Activated CD8-positive, alpha-beta T cell treated with anti-CD3 and anti-CD28 coated beads, Interleukin-2, amount 10 ng/mL, durations not matched to agents 7 days and 5 days (primary cell): Measurements from ENCODE around the gene CLHC1. TPM values are rescaled to one million over a fixed set of nuclear protein-coding genes. Genes with fewer than 3 reads are reported as not detected.
"Not testable (repeated sequence)": the region's sequence is repeated elsewhere in the genome, so short reads cannot be mapped to it uniquely, and the experiment has no call there.

Source experiments
- ATAC-seq: fragments of 150-1000 bp; cut with Tn5 transposase; one replicate; pipeline ENCODE4 v1.10.0; 2021; ENCODE audit warnings: moderate library complexity
- CTCF ChIA-PET: fragments of 350-600 bp; sonication (Branson Sonifier 250); formaldehyde crosslinking; loops from one replicate; lab custom pipeline; 2021; ENCODE audit warnings: antibody characterized with exemption; lab: Charles Lee
- POLR2A ChIA-PET: fragments of 350-600 bp; sonication (Branson Sonifier 250); formaldehyde crosslinking; loops from one replicate; lab custom pipeline; 2021; ENCODE audit warnings: antibody characterized with exemption; lab: Charles Lee
- DNase-seq: peaks from one replicate; pipeline ENCODE4 v3.0.0-alpha.2; 2020
- H3K27ac Mint-ChIP-seq: one replicate; pipeline ENCODE4 v1.8.0; 2021; ENCODE audit warnings: mild to moderate bottlenecking, mixed read lengths
- H3K27me3 Mint-ChIP-seq: one replicate; pipeline ENCODE4 v1.8.0; 2021; ENCODE audit warnings: low read depth, mixed read lengths
- H3K36me3 Mint-ChIP-seq: one replicate; pipeline ENCODE4 v1.8.0; 2021; ENCODE audit warnings: low read depth, mixed read lengths
- H3K4me1 Mint-ChIP-seq: one replicate; pipeline ENCODE4 v1.8.0; 2021; ENCODE audit warnings: low read depth, mixed read lengths
- H3K4me3 Mint-ChIP-seq: one replicate; pipeline ENCODE4 v1.8.0; 2021; ENCODE audit warnings: mild to moderate bottlenecking, mixed read lengths
- H3K9me3 Mint-ChIP-seq: one replicate; pipeline ENCODE4 v1.8.0; 2022; ENCODE audit warnings: mixed read lengths; ENCODE audit not compliant: insufficient read depth
- total RNA-seq, 2 experiments: library from RNA; stranded (reverse); gene quantifications; one replicate each; pipeline ENCODE4 v1.2.3, GENCODE V29; 2021

The CLHC1 gene
- total RNA-seq, 2 experiments from 2014 or later, result 6.3 to 8.5 TPM

DNA sequence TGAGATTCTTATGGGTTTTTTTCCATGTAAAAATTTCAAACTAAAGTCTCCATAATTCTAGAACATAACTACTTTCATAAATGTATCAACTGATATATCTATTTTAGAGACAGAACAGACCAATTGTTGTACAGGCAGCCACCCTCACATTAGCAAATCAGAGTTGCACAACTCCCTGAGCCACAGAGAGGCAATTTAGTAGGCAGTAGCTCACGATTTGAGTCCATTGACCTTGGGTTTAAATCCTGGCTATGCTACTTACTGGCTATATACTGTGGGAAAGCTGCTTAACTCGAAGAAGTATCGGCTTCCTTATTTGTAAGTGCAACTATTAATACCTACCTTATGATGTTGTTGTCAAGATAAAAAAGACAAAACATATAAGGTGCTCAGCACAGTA lies 20.7 kb upstream of the CLHC1 start:
- no peak for DNase-seq
- no peaks in the 10 kb centered on the region for H3K9me3 Mint-ChIP-seq
- H3K4me1 Mint-ChIP-seq, result no peaks in the 10 kb centered on the region
- POLR2A ChIA-PET, result no interaction called here
- H3K27ac Mint-ChIP-seq, result no peak overlapping the region
- peaks cover 37% of the 10 kb centered on the region for H3K36me3 Mint-ChIP-seq
- ATAC-seq, result no peak
- no peak overlapping the region for H3K4me3 Mint-ChIP-seq
- H3K27me3 Mint-ChIP-seq, result no peaks in the 10 kb centered on the region
- CTCF ChIA-PET, result no interaction called here

DNA sequence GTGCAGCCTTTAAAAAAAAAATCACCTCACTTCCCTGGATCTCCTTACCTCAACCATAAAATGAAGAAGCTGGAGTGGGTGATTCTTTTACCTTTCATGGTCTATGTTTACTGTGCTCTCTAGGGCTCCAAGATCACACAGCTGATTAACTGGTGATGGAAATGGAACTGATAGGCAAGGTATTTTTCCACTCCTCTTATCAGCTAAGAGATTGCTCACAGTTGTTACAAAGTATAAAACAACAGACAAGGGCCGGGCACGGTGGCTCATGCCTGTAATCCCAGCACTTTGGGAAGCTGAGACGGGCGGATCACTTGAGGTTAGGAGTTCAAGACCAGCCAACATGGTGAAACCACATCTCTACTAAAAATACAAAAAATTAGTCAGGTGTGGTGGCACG lies 14.9 kb upstream of the CLHC1 start:
- H3K9me3 Mint-ChIP-seq, result no peaks in the 10 kb centered on the region
- POLR2A ChIA-PET, result no interaction called here
- CTCF ChIA-PET, result no interaction called here

DNA sequence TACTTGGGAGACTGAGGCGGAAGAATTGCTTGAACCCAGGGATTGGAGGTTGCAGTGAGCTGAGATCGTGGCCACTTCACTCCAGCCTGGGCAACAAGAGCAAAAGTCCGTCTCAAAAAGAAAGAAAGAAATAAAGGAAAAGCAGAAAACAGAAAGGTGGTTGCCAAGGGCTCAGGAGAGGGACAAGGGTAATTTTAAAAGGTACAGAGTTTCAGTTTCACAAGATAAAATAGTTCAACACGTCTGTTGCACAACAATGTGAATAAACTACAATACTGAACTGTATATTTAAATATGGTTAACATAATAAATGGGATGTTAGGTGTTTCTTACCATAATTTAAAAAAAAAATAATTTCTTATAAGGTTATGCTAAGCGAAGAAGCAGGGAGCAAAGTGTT lies 13.3 kb upstream of the CLHC1 start:
- no peak overlapping the region for H3K27ac Mint-ChIP-seq
- DNase-seq (no peak), ATAC-seq (no peak)
- H3K4me1 Mint-ChIP-seq, result no peaks in the 10 kb centered on the region
- no peak overlapping the region for H3K4me3 Mint-ChIP-seq
- peaks cover 36% of the 10 kb centered on the region for H3K36me3 Mint-ChIP-seq
- CTCF ChIA-PET, result no interaction called here
- no peaks in the 10 kb centered on the region for H3K9me3 Mint-ChIP-seq
- no peaks in the 10 kb centered on the region for H3K27me3 Mint-ChIP-seq
- POLR2A ChIA-PET, result no interaction called here

More for the DNA sequence above, 14.9 kb upstream of the CLHC1 start:
- Mint-ChIP-seq H3K4me3 (no peak overlapping the region), H3K27me3 (no peaks in the 10 kb centered on the region), H3K4me1 (no peaks in the 10 kb centered on the region), H3K27ac (no peak overlapping the region), H3K36me3 (peaks cover 38% of the 10 kb centered on the region)
- no peak for ATAC-seq
- DNase-seq, result no peak

DNA sequence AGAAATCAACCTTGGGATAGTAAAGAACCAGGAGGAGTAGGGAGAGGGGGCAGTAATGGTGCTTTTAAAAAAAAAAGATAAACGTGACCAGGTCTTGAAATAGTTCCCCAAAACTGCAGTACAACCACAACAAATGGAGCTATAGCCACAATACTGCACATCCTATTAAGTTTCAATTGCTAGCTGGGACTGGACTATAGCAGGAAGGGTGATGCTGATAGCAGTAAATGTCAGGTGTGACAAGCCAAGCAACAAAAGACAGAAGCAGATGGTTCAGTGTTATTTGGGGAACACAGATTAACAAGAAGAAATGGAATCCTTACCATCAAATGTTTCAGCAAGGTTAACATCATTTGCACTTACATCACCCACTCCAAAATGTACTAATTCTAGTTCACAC lies 10.5 kb upstream of the CLHC1 start:
- ATAC-seq, result no peak
- H3K27ac Mint-ChIP-seq, result no peak overlapping the region
- H3K27me3 Mint-ChIP-seq, result no peaks in the 10 kb centered on the region
- ChIA-PET CTCF (no interaction called here), POLR2A (interaction anchor here (1.0 kb wide), 1 partner anchor 10 kb away, joined by 3 read pairs; the partner anchor contains the start of genes CLHC1 and RPS27A)
- H3K9me3 Mint-ChIP-seq, result no peaks in the 10 kb centered on the region
- no peak for DNase-seq
- H3K4me3 Mint-ChIP-seq, result no peak overlapping the region
- peaks cover 37% of the 10 kb centered on the region for H3K36me3 Mint-ChIP-seq
- peaks cover 6% of the 10 kb centered on the region for H3K4me1 Mint-ChIP-seq

DNA sequence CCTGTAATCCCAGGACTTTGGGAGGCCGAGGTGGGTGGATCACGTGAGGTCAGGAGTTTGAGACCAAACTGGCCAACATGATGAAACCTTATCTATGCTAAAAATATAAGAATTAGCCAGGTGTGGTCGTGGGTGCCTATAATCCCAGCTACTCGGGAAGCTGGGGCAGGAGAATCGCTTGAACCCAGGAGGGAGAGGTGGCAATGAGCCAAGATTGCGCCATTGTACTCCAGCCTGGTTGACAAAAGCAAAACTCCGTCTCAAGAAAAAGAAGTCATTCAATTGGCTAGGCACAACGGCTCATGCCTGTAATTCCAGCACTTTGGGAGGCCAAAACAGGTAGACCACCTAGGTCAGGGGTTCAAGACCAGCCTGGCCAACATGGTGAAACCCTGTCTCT lies 9.5 kb upstream of the CLHC1 start:
- H3K9me3 Mint-ChIP-seq, H3K27ac Mint-ChIP-seq, CTCF ChIA-PET, H3K4me3 Mint-ChIP-seq, POLR2A ChIA-PET, H3K27me3 Mint-ChIP-seq, DNase-seq, H3K4me1 Mint-ChIP-seq, ATAC-seq: not testable (repeated sequence)
- peaks cover 35% of the 10 kb centered on the region for H3K36me3 Mint-ChIP-seq

DNA sequence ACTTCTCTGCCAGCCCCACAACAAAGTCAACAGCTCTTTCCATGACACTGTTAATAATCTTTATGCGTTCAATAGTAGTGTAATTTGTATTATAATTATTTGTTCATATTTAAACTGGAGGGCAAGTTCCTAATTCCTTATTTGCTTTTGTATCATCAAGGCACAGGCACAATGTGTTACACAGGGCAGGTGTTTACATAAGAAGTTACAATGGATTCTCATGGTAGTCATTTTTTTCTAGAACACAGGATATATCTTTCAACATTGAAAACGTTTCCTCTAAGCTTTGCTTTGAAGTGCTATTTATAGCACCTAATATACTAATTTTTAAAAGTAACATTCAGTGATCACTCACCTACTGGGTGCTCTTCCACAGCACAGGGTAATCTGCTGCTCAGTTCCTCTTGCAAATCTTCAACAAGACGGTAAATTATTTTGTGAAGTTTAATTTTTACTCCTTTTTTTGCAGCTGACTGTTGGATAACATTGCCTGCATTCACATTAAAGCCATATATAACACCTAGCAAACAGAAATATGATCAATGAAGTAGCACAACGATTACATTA lies 7.6 kb upstream of the CLHC1 start:
- no peaks in the 10 kb centered on the region for H3K27me3 Mint-ChIP-seq
- no peaks in the 10 kb centered on the region for H3K9me3 Mint-ChIP-seq
- ATAC-seq, result no peak
- CTCF ChIA-PET, result no interaction called here
- H3K4me1 Mint-ChIP-seq, result peaks cover 19% of the 10 kb centered on the region
- H3K36me3 Mint-ChIP-seq, result peaks cover 45% of the 10 kb centered on the region
- no peak overlapping the region for H3K4me3 Mint-ChIP-seq
- no peak overlapping the region for H3K27ac Mint-ChIP-seq
- no peak for DNase-seq
- POLR2A ChIA-PET, result no interaction called here

DNA sequence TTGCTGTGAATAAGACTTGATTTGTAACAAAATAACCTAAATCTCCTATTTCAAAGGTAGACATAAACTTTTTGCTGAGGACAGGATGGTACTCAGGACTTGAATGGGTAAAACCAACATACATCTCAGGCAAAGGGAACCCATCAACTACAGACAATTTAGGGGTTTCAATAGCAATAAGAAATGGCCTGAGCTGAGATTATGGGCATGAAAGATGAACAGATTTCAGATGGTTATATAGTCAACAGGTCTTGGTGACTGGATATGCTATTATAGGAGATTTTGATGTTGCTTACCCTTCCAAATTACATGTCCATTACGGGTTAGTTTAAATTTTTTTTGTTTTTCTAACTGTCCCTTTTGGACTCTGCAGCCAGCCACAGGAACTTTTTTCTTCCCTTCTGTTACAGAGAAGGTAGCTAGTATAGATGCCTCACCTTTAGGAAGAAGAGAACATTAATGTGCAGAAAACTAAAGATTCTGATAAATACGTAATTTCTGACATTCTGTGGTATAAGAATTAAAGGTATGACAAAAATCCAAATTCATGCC lies 5.0 kb upstream of the CLHC1 start:
- ChIA-PET CTCF (no interaction called here), POLR2A (interaction anchor here (0.7 to 1.4 kb wide), 3 partner anchors 23 to 1121 kb away, joined by 3 read pairs; no protein-coding TSS in a partner anchor)
- ATAC-seq (no peak), DNase-seq (no peak)
- peaks cover 36% of the 10 kb centered on the region for H3K4me1 Mint-ChIP-seq
- no peaks in the 10 kb centered on the region for H3K9me3 Mint-ChIP-seq
- H3K27me3 Mint-ChIP-seq, result no peaks in the 10 kb centered on the region
- H3K27ac Mint-ChIP-seq, result no peak overlapping the region
- H3K4me3 Mint-ChIP-seq, result no peak overlapping the region
- H3K36me3 Mint-ChIP-seq, result peaks cover 59% of the 10 kb centered on the region

DNA sequence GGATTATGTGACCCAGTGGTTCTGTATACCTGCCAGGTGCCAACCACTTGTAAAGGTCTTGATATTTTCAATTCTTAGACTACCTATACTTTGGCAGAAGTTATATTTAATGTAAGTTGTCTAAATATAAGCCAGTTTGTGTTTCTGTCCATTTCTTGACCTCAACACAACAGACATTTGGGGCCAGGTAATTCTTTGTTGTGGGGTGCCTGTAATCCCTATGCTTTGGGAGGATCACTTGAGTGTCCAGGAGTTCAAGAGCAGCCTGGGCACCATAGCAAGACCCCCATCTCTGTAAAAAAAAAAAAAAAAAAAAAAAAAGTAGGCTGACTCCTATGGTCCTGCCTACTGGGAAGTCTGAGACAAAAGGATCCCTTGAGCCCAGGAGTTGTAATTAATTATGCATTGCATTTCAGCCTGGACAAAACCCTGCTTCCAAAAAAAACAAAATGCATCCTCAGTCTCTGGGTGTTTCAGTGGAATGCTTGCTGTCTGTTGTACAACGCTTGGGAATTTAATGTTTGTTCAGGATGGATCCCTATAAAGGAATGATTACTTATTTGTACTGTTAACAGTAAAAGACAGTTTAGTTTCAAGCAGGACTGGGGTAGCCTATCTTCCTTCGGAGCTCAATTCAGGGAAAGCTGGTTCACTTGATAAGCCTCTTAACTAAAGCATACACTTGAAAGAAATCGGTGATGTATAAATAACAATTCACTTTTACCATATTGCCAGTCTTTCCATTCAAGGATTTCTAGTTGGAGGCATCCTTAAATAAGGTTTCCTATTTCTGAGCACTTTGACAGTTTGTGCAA lies 3.8 kb upstream of the CLHC1 start:
- DNase-seq (no peak), ATAC-seq (no peak)
- POLR2A ChIA-PET, result interaction anchor here (1.4 kb wide), 1 partner anchor 32 kb away, joined by 3 read pairs; no protein-coding TSS in a partner anchor
- Mint-ChIP-seq H3K27ac (no peak overlapping the region), H3K27me3 (no peaks in the 10 kb centered on the region), H3K36me3 (peaks cover 61% of the 10 kb centered on the region), H3K4me1 (peaks cover 43% of the 10 kb centered on the region), H3K9me3 (no peaks in the 10 kb centered on the region), H3K4me3 (no peak overlapping the region)
- CTCF ChIA-PET, result no interaction called here

DNA sequence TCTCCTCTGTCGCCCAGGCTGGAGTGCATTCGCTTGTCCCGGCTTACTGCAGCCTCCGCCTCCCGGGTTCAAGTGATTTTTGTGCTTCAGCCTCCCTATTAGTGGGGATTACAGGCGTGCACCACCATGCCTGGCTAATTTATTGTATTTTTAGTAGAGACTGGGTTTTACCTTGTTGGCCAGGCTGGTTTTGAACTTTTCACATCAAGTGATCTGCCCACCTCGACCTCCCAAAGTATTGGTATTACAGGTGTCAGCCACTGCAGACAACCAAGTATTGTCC lies 1.5 kb upstream of the CLHC1 start:
- Mint-ChIP-seq H3K9me3 (no peaks in the 10 kb centered on the region), H3K27me3 (no peaks in the 10 kb centered on the region), H3K36me3 (peaks cover 57% of the 10 kb centered on the region), H3K4me3 (peak overlapping the region; percentile 100), H3K4me1 (peaks cover 52% of the 10 kb centered on the region), H3K27ac (peak overlapping the region; percentile 97)
- ChIA-PET POLR2A (no interaction called here), CTCF (no interaction called here)
- DNase-seq, result no peak
- ATAC-seq, result no peak

DNA sequence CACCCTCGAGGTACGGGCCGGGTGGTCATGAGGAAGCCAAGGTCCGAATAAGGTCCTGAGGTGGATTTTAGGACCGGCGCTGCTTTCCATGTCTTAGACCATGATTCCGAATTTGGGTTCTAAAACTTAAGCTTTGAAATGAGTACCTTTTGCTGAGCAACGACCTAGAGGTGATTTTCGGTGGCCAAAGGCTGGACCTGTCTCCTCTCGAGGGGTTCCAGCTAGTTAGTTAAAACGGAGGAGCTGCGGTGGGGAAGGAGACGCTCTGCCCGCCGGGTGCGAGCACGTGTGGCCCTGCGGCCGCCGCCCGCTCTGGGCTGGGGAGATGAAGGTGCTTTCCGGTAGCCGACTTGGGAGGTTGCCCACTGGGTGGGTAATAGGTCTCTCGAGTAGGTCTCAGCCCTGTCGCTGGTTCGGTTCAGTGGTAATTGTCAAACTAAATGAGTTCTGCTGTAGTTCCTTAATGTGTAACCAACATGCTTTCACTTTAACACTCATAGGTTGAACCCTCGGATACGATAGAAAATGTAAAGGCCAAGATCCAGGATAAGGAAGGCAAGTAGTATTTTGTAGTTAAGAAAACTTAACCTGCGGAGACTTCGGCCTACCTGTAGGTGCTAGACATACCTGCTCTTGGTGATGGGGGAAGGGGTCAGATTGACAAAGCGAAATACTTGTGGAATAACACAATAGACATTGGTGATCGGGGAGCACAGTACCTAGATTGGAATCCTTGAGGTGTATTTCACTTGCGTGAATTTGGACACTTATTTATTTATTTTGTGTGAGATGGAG lies 967 bp upstream of the CLHC1 start:
- ChIA-PET POLR2A (interaction anchor here (0.5 to 1.5 kb wide), 12 partner anchors 9 to 673 kb away, joined by 3 to 12 read pairs (median 4); partner anchors contain the start of genes MTIF2, PPP4R3B and RTN4), CTCF (no interaction called here)
- H3K27me3 Mint-ChIP-seq, result no peaks in the 10 kb centered on the region
- H3K27ac Mint-ChIP-seq, result peak overlapping the region; percentile 97
- ATAC-seq, result peak; percentile 41
- H3K36me3 Mint-ChIP-seq, result peaks cover 58% of the 10 kb centered on the region
- H3K4me1 Mint-ChIP-seq, result peaks cover 58% of the 10 kb centered on the region
- no peaks in the 10 kb centered on the region for H3K9me3 Mint-ChIP-seq
- peak overlapping the region; percentile 100 for H3K4me3 Mint-ChIP-seq
- peak; percentile 57 for DNase-seq

DNA sequence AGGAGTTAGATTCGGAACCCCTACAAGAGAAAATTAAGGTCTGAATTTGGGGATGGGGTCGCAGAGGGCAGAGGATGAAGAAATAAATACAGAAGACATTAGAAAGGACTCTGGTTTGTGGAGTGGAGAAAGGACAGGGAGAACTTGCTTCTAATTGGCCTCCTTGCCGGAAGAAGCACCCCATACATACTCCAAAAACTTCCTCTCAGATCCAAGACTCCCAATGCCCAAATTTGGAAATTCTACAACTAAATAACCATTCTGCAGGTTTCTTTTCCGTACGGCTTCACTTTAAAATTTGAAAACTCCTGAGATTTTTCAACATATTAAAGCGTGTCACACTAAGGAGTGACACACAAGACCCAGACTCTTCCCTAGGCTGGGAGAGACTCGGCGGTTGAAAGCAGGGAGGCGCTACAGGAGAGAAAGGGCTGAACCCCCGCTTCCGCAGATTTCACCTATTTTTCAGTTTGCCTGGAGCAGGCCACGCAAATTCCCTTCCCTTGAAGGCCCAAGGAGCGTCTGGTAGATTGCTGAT lies 478 bp downstream of the CLHC1 start:
- peak overlapping the region; percentile 100 for H3K4me3 Mint-ChIP-seq
- H3K36me3 Mint-ChIP-seq, result peaks cover 59% of the 10 kb centered on the region
- no peak for ATAC-seq
- CTCF ChIA-PET, result no interaction called here
- H3K27me3 Mint-ChIP-seq, result no peaks in the 10 kb centered on the region
- peaks cover 66% of the 10 kb centered on the region for H3K4me1 Mint-ChIP-seq
- DNase-seq, result no peak
- H3K9me3 Mint-ChIP-seq, result no peaks in the 10 kb centered on the region
- H3K27ac Mint-ChIP-seq, result peak overlapping the region; percentile 97
- POLR2A ChIA-PET, result no interaction called here
